Aortic smooth muscle cell (primary cell): ENCODE results near the gene RTF1. TPM values are rescaled to one million over a fixed set of nuclear protein-coding genes. Genes with fewer than 3 reads are reported as not detected.

Experiments used
- total RNA-seq: library from RNA; depleted of rRNA; stranded (reverse); fragments of >200 nt; gene quantifications from 2 replicates; pipeline ENCODE4 v1.2.3, GENCODE V29; 2014

Gene RTF1
- total RNA-seq = 15.9 and 19.3 TPM in 2 replicates

GRCh38 chr15:41416742-41417417 lies at the start of gene RTF1:
Gene RTF1 (plus strand): TSS chr15:41417095. CDS start chr15:41417116, 21 bp downstream.

GRCh38 chr15:41493205-41493901 lies 76.5 kb downstream of the RTF1 start, which contains the start of gene ITPKA:
Gene ITPKA (plus strand): TSS chr15:41493874. CDS start chr15:41493928, 54 bp downstream.

GRCh38 chr15:41513506-41514227 lies 96.8 kb downstream of the RTF1 start, which contains the start of gene LTK:
Gene LTK (minus strand): TSS chr15:41513827. CDS start chr15:41513709, 118 bp downstream.

Other genes starting within 250 kb of the RTF1 start
- gene EXD1, start 186.3 kb upstream of the RTF1 start, total RNA-seq = not detected in 2 replicates
- gene CHP1, start 185.8 kb upstream of the RTF1 start, total RNA-seq = 77.8 and 80.5 TPM in 2 replicates
- 3.7 and 4.9 TPM in 2 replicates for gene OIP5, start 84.5 kb upstream of the RTF1 start, total RNA-seq
- gene NUSAP1, start 84.2 kb upstream of the RTF1 start, total RNA-seq = 48.2 and 53.5 TPM in 2 replicates
- gene NDUFAF1, start 14.6 kb upstream of the RTF1 start, total RNA-seq = 23.0 and 23.8 TPM in 2 replicates
- 1.7 and 2.4 TPM in 2 replicates for gene ITPKA, start 76.8 kb downstream of the RTF1 start, total RNA-seq
- gene LTK, start 96.7 kb downstream of the RTF1 start, total RNA-seq = 0.12 and 0.13 TPM in 2 replicates
- 12.6 and 13.7 TPM in 2 replicates for gene RPAP1, start 127.2 kb downstream of the RTF1 start, total RNA-seq
- 8.1 and 9.8 TPM in 2 replicates for gene TYRO3, start 142.1 kb downstream of the RTF1 start, total RNA-seq
- 27.6 and 35.5 TPM in 2 replicates for gene MGA, start 243.3 kb downstream of the RTF1 start, total RNA-seq